Body of pancreas (tissue), 4 donors: ENCODE data around the gene CTTNBP2. TPM values are rescaled to one million over a fixed set of nuclear protein-coding genes. Genes with fewer than 3 reads are reported as not detected.

ENCODE experiments used
- ATAC-seq: fragments of 150-250 bp; one replicate; pipeline ENCODE4 v1.9.1; 2016
- DNase-seq, 4 donors: peaks; one replicate each; pipeline ENCODE4 v3.0.0-alpha.2; 2019
- H3K27ac ChIP-seq, 4 donors: fragments of 200-600 bp; sonication (generic); 1 replicate in 3 of 4; 2 replicates in 1 of 4; pipeline versions ENCODE4 v1.5.1 to v1.6.1; 2016 to 2019; ENCODE audit warnings: mild to moderate bottlenecking in 1 of 4, mixed read lengths in 1 of 4, moderate library complexity in 1 of 4
- H3K27me3 ChIP-seq, 2 donors: fragments of 200-600 bp; sonication (generic); one replicate each; pipeline ENCODE4 v1.6.0; 2016; ENCODE audit warnings: mild to moderate bottlenecking in 1 of 2
- H3K36me3 ChIP-seq, 2 donors: fragments of 200-600 bp; sonication (generic); replicated peaks in 1 of 2; 2 replicates each; pipeline ENCODE4 v1.5.1; 2016; ENCODE audit warnings: low read depth in 2 of 2; ENCODE audit not compliant: insufficient read depth in 1 of 2
- H3K4me1 ChIP-seq: fragments of 200-600 bp; sonication (generic); one replicate; pipeline ENCODE4 v1.6.0; 2016
- H3K4me3 ChIP-seq, 2 donors: fragments of 200-600 bp; sonication (generic); 1 replicate in 1 of 2; 2 replicates in 1 of 2; pipeline ENCODE4 v1.5.1; 2016 to 2019
- H3K9me3 ChIP-seq, 3 donors: fragments of 200-600 bp; sonication (generic); 1 replicate in 2 of 3; 2 replicates in 1 of 3; pipeline ENCODE4 v1.5.1; 2016
- CTCF ChIP-seq, 7 experiments: fragments of 450-650 bp in 4 of 7; fragments of 200-600 bp in 3 of 7; sonication (generic) in 3 of 7; IDR thresholded peaks; one replicate each; pipeline ENCODE4 v1.5.1; 2016 to 2019; ENCODE audit warnings: antibody characterized with exemption in 7 of 7
- POLR2A ChIP-seq, 3 donors: fragments of 450-650 bp; IDR thresholded peaks; one replicate each; pipeline ENCODE4 v1.6.1; 2016; ENCODE audit warnings: antibody characterized with exemption in 3 of 3, mild to moderate bottlenecking in 2 of 3
- WGBS, 2 donors: methylation state at CpG; one replicate each; pipeline ENCODE4 v1.1.5; 2017; 5-methylcytosine and 5-hydroxymethylcytosine counted together
- intact Hi-C: fragments of 100-400 bp; cut with DNase I; formaldehyde crosslinking; loops from one replicate; pipeline ENCODE4 v1.15.1; 2023
- total RNA-seq, 2 donors: library from RNA; depleted of rRNA; stranded (reverse); fragments of >200 nt; gene quantifications; one replicate each; pipeline ENCODE4 v1.1.0, GENCODE V29; 2016

The CTTNBP2 gene
- total RNA-seq, 2 donors from 2014 or later = 18.5 to 25.7 TPM

GRCh38 chr7:117807676-117808075 is 65.6 kb downstream of the CTTNBP2 start:
- 76 to 83% methylated on average over 3 of the region's 3 CpGs for WGBS, 2 donors
- intact Hi-C loops = no loop called here
- Histone ChIP-seq H3K4me3 (no peak overlapping the region), H3K27me3 (no peaks in the 10 kb centered on the region), H3K36me3 (no peaks in the 10 kb centered on the region), H3K4me1 (peaks cover 44% of the 10 kb centered on the region), H3K9me3 (no peaks in the 10 kb centered on the region), H3K27ac (peak overlapping the region in 2 of 4 donors; percentile 43 to 68)
- ATAC-seq (no peak), DNase-seq (no peak)
- TF ChIP-seq POLR2A (IDR thresholded peaks at IDR 0.05) (no peak), CTCF (IDR thresholded peaks at IDR 0.05) (no peak)

- DNase-seq (no peak), ATAC-seq (no peak)
- no peaks in the 10 kb centered on the region for H3K27me3 ChIP-seq
- peaks cover 44% of the 10 kb centered on the region for H3K4me1 ChIP-seq
- no peaks in the 10 kb centered on the region for H3K36me3 ChIP-seq
- intact Hi-C loops = no loop called here
- TF ChIP-seq CTCF (IDR thresholded peaks at IDR 0.05) (no peak), POLR2A (IDR thresholded peaks at IDR 0.05) (no peak)
- 82 to 85% methylated on average over 5 of the region's 5 CpGs for WGBS, 2 donors
- H3K4me3 ChIP-seq = no peak overlapping the region
- H3K27ac ChIP-seq = no peak overlapping the region
- no peaks in the 10 kb centered on the region for H3K9me3 ChIP-seq
These were observed 67.2 kb downstream of the CTTNBP2 start for GRCh38 chr7:117806011-117806410.

- ATAC-seq (no peak), DNase-seq (peak in 2 of 4 donors; percentile 29 to 58)
- WGBS, 2 donors = 67 to 76% methylated on average over 3 of the region's 3 CpGs
- Histone ChIP-seq H3K4me1 (peaks cover 38% of the 10 kb centered on the region), H3K4me3 (no peak overlapping the region), H3K27ac (no peak overlapping the region), H3K36me3 (no peaks in the 10 kb centered on the region), H3K9me3 (no peaks in the 10 kb centered on the region), H3K27me3 (no peaks in the 10 kb centered on the region)
- intact Hi-C loops = no loop called here
- TF ChIP-seq POLR2A (IDR thresholded peaks at IDR 0.05) (no peak), CTCF (IDR thresholded peaks at IDR 0.05) (no peak)
These were observed 68.0 kb downstream of the CTTNBP2 start for GRCh38 chr7:117805241-117805640.

- TF ChIP-seq CTCF (IDR thresholded peaks at IDR 0.05) (no peak), POLR2A (IDR thresholded peaks at IDR 0.05) (no peak)
- Histone ChIP-seq H3K9me3 (no peaks in the 10 kb centered on the region), H3K36me3 (no peaks in the 10 kb centered on the region), H3K27me3 (no peaks in the 10 kb centered on the region), H3K4me3 (no peak overlapping the region), H3K4me1 (peaks cover 20% of the 10 kb centered on the region), H3K27ac (no peak overlapping the region)
- ATAC-seq = no peak
- no peak for DNase-seq
- 87 to 90% methylated on average over 2 of the region's 2 CpGs for WGBS, 2 donors
- intact Hi-C loops = no loop called here
These were observed 69.8 kb downstream of the CTTNBP2 start for GRCh38 chr7:117803476-117803875.

GRCh38 chr7:117802660-117803059 is 70.6 kb downstream of the CTTNBP2 start:
- ATAC-seq (no peak), DNase-seq (no peak)
- H3K27ac ChIP-seq = no peak overlapping the region
- no peaks in the 10 kb centered on the region for H3K36me3 ChIP-seq
- TF ChIP-seq POLR2A (IDR thresholded peaks at IDR 0.05) = no peak
- TF ChIP-seq CTCF (IDR thresholded peaks at IDR 0.05) = no peak
- H3K4me3 ChIP-seq = no peak overlapping the region
- H3K9me3 ChIP-seq = no peaks in the 10 kb centered on the region
- no peaks in the 10 kb centered on the region for H3K27me3 ChIP-seq
- intact Hi-C loops = no loop called here
- peaks cover 12% of the 10 kb centered on the region for H3K4me1 ChIP-seq
- 90 to 91% methylated on average over 2 of the region's 2 CpGs for WGBS, 2 donors
